HG03469 (cell line): ENCODE measurements around the gene DHX40.
"Not testable (repeated sequence)": the region's sequence is repeated elsewhere in the genome, so short reads cannot be mapped to it uniquely, and the experiment has no call there.

Source experiments
- ATAC-seq: cut with Tn5 transposase; IDR thresholded peaks from one replicate; pipeline ENCODE4 v1.9.1; 2021; ENCODE audit warnings: mild to moderate bottlenecking, moderate library complexity, moderate number of reproducible peaks; ENCODE audit not compliant: unreplicated experiment

DHX40 gene

DNA sequence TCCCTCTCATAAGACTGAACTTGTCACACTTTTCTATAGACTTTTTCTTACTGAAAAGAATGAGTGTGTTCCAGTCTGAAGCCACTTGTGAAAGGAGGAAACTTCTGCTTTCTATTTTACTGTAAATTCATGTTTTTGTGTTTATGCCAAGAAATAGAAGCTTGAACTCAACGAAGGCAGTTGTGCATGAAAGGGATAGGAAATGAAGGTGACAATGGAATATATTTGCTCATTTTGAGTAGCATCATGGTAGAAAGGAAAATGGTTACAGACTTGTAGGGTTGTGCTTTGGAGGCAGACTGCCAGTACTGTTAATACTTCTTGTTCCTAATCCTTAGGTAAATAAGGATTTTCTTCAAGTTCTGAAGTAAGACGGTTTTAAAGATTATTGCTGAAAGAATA is 62.4 kb downstream of the DHX40 start:
- no peak for ATAC-seq

DNA sequence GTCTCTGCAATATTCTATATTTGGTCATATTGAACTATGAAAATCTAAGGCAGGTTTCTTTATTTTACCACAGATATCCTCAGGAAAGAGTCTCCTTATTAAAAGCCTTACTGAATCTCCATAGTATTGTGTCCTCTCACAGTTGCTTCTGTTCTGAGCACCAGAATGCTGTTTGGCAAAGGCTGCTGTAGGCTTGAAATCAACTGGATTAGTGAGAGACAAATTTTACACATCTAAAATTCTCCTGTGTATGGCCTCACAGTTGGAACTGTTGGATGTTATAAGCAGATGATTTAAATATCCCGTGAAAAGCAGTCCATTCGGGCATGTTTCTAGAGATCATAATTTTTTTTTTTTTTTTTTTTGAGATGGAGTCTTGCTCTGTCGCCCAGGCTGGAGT is 63.8 kb downstream of the DHX40 start:
- no peak for ATAC-seq

DNA sequence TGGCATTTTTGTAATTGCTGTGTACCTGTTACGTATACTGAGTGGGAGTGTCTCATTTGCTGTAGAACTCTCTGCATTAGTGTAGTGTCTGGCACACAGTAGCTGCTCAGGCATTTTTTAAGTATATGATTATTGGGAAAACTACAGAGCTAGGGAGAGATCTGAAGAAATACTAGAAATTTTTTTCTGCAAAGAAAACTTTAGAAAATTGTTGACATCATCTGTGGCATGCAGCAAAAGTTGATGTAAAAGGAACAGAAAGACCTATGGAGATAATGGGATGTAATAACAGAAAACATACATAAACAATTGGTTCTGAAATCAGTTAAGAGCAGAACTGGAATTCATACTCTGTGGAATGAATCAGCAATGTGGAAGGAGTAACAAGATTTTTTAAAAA is 65.9 kb downstream of the DHX40 start:
- no peak for ATAC-seq

DNA sequence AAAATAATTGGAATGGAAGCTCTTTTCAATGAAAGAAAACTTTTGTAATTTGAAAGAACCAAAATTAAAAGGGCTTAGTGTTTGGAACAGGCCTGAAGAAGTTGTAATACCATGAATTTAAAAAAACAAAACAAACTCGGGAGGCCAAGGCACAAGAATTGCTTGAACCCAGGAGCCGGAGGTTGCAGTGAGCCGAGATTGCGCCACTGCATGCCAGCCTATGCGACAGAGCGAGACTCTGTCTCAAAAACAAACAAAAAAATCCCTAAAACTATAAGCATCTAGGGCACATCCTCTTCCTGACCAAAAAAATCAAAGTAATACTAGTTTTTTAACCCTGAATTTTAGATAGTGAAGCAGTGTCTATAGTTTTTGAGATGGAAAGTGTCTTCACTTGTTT is 67.0 kb downstream of the DHX40 start:
- ATAC-seq, result no peak

GRCh38 chr17:59633658-59634359 is 68.4 kb downstream of the DHX40 start:
- ATAC-seq, result no peak

- no peak for ATAC-seq
These were observed 69.5 kb downstream of the DHX40 start for GRCh38 chr17:59634632-59635541.

- ATAC-seq, result no peak
These were observed 72.4 kb downstream of the DHX40 start for GRCh38 chr17:59637611-59638310.

DNA sequence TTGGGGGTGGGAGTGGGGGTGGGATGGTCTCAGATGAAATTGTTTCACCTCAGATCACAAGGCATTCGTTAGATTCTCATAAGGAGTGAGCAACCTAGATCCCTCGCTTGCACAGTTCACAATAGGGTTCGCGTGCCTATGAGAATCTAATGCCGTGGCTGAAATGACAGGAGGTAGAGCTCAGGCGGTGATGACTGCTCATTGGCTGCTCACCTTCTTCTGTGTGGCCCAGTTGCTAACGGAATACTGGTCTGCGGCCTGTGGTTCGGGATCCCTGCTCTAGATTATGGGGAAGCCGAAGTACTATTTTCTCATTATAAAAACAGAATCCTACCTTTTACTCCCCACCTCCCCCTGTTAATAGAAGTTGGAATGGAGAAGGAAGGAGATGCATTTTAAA is 73.1 kb downstream of the DHX40 start:
- ATAC-seq, result no peak

- peak; percentile 63 for ATAC-seq
These were observed 76.5 kb downstream of the DHX40 start for GRCh38 chr17:59641799-59642484.

GRCh38 chr17:59642565-59642964 is 77.2 kb downstream of the DHX40 start:
- ATAC-seq, result no peak

- no peak for ATAC-seq
These were observed 78.0 kb downstream of the DHX40 start for GRCh38 chr17:59643159-59644140.

DNA sequence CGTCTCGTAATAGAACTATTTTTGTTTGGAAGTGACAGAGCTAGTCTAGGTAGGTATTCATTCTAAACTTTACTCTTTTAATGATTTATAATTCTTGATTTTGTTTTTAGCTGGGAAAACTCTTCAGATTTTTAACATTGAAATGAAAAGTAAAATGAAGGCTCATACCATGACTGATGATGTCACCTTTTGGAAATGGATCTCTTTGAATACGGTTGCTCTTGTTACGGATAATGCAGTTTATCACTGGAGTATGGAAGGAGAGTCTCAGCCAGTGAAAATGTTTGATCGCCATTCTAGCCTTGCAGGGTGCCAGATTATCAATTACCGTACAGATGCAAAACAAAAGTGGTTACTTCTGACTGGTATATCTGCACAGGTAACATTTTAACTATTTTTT is 81.9 kb downstream of the DHX40 start:
- ATAC-seq, result no peak

- no peak for ATAC-seq
These were observed 84.5 kb downstream of the DHX40 start for GRCh38 chr17:59649886-59650285.

- ATAC-seq, result no peak
These were observed 85.2 kb downstream of the DHX40 start for GRCh38 chr17:59650642-59651041.

DNA sequence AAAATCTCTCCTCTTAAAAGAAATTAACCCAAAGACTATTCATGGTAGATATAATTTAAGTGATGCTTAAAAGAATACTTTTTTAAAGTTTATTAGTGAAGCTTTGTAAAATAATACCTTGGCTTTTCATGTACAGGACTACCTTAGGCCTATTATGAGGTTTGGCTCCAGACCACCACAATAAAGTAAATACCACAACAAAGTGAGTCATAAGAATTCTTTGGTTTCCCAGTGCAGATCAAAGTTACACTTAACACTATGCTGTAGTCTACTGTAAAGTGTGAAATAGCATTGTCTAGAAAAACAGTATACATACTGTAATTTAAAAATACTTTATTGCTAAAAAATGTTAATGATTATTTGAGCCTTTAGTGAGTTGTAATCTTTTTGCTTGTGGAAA is 85.9 kb downstream of the DHX40 start:
- no peak for ATAC-seq

DNA sequence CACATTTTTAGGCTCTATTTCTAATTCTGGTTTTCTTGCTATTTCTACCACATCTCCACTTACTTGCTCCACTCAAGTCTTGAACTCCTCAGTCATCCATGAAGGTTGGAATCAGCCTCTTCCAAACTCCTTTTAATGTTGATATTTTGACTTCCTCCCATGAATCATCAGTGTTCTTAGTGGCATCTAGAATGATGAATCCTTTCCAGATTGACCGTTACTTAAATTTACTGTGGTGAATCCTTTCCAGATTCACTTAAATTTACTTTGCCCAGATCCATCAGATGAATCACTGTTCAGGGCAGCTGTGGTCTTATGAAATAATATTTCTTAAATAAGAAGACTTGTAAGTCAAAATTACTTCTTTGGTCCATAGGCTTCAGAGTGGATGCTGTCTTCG is 86.7 kb downstream of the DHX40 start:
- ATAC-seq, result no peak

DNA sequence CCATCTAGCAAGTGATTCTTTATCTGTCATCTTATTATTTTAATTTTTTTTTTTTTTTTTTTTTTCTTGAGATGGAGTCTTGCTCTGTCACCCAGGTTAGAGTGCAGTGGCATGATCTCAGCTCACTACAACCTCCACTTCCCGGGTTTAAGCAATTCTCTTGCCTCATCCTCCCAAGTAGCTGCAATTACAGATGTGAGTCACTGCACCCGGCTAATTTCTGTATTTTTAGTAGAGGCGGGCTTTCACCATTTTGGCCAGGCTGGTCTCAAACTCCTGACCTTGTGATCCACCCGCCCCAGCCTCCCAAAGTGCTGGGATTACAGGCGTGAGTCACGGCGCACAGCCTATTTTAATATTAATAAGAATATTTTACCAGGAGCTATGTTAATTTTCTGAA is 91.2 kb downstream of the DHX40 start:
- not testable (repeated sequence) for ATAC-seq
